DND-41 (cell line): ENCODE data around the gene ANK3.

ENCODE experiments used
- EZH2 ChIP-seq: IDR thresholded peaks from 3 replicates; pipeline ENCODE4 v1.6.1; 2012; ENCODE audit warnings: borderline replicate concordance, low read depth, mild to moderate bottlenecking, moderate library complexity, low read length, inconsistent platforms; ENCODE audit not compliant: severe bottlenecking
- TF ChIP-seq, protein P1 (sequence below): IDR thresholded peaks from 2 replicates; pipeline ENCODE4 v1.5.1; 2012; ENCODE audit warnings: borderline replicate concordance, low read length, moderate library complexity, mild to moderate bottlenecking; ENCODE audit not compliant: poor library complexity, severe bottlenecking; ENCODE audit errors: extremely low read depth

DNA sequence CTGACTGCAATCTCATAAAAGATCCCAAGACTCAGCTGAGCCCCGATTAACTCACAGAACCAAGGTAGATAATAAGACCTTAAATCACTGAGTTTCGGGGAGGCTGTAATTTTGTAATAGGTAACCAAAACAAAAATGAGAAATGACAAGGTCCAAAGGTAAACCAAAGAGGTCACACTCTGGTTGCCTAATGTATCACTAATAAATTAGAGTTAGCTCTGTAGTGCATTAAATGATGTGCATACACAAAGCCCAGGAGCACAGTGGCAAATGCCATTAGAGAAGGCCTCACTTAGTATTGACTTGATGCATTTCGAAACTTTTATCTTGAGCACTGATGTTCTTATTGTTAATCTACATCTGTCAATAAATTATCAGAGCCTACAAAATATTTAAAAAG, 245.6 kb downstream of the ANK3 start:
- TF ChIP-seq, protein P1, sequence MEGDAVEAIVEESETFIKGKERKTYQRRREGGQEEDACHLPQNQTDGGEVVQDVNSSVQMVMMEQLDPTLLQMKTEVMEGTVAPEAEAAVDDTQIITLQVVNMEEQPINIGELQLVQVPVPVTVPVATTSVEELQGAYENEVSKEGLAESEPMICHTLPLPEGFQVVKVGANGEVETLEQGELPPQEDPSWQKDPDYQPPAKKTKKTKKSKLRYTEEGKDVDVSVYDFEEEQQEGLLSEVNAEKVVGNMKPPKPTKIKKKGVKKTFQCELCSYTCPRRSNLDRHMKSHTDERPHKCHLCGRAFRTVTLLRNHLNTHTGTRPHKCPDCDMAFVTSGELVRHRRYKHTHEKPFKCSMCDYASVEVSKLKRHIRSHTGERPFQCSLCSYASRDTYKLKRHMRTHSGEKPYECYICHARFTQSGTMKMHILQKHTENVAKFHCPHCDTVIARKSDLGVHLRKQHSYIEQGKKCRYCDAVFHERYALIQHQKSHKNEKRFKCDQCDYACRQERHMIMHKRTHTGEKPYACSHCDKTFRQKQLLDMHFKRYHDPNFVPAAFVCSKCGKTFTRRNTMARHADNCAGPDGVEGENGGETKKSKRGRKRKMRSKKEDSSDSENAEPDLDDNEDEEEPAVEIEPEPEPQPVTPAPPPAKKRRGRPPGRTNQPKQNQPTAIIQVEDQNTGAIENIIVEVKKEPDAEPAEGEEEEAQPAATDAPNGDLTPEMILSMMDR = no peak
- TF ChIP-seq EZH2 = no peak
